Activated naive CD8-positive, alpha-beta T cell treated with anti-CD3 and anti-CD28 coated beads, Interleukin-2, amount 50 U/mL, for 16 hours (primary cell): ENCODE measurements around the gene UMAD1.

ENCODE experiments used
- DNase-seq: peaks from one replicate; pipeline ENCODE4 v3.0.0-alpha.2; 2020; ENCODE audit warnings: low read depth, low spot score

The UMAD1 gene

DNA sequence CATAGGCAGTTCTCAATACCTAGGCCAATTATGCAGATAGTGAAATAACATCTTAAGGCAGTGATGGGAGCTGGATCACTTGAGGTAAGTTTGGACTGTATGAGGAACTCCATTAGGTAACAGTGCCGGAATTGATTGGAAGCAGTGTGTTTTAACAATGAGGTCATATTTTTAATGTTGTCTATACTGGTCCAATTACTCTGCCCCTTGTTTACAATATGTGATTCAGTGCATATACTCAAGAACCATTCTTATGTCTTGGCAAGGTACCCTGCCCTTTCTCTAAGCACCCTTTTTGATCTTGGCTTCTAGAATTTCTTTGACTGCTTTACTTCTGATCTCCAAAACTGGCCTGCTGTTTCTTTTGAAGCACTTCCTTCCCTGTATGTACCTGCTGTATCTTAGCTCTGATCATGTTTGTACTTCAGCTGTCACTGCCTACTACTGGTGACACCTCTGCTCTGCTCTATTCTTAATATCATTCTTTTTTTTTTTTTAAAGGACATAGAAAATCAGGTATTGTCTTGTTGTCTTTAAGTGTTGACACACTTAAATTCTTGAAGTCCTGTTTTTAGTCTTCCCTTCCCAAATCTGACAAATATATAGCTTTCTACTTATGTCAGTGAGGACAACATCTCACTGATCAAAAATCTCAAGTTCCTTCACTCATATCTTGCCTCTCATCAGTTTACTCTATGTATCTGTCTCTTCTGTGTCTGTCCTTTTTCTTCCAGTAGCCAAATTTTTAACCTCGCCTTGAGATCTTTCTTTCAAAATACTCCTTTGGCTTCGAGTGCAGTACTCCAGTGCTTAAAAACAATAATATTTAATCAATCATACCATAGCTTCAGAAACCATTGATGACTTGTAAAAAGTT lies 124.2 kb downstream of the UMAD1 start:
- DNase-seq, result no peak

DNA sequence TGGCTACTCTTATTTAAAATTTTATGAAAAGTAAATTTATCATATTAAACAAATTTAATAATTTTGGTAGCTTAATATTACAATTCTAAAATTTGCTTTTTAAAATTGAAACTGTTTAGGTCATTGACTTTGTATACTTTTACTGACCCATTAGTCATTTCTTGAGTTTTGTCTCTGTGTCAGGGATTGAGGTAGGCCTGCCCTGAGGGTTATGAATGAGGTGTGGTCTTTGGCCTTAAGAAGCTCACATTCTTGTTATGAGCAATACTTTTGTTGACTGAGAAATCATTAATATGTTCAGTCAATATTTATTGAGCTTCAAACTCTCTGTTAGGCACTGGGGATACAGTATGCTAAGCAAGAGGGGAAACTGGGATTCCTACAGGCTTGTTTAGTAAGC lies 124.9 kb downstream of the UMAD1 start:
- DNase-seq, result no peak

DNA sequence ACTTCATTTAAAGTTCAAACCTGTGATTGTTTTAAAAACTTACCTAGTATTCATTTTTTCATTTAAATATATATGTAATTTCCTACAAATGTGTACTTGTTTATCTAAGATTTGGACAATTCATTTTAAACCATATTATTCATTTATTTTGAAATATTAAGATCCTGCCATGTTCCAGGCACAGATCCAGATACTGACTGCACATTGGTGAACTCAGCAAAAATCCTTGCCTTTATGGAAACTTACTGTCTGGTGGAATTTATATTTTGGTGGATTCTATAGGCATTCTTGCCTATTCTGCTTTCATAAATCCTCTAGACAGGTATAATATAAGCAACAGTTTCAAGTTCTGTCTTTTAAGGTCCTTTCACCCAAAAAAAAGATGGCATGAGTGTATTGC lies 126.1 kb downstream of the UMAD1 start:
- no peak for DNase-seq

GRCh38 chr7:7768977-7769709 lies 128.6 kb downstream of the UMAD1 start:
- DNase-seq, result no peak

GRCh38 chr7:7769710-7770627 lies 129.4 kb downstream of the UMAD1 start:
- no peak for DNase-seq

GRCh38 chr7:7771452-7771851 lies 130.9 kb downstream of the UMAD1 start:
- no peak for DNase-seq

- DNase-seq, result no peak
These were observed 131.9 kb downstream of the UMAD1 start for GRCh38 chr7:7772397-7772821.

GRCh38 chr7:7773334-7774309 lies 133.1 kb downstream of the UMAD1 start:
- DNase-seq, result no peak

DNA sequence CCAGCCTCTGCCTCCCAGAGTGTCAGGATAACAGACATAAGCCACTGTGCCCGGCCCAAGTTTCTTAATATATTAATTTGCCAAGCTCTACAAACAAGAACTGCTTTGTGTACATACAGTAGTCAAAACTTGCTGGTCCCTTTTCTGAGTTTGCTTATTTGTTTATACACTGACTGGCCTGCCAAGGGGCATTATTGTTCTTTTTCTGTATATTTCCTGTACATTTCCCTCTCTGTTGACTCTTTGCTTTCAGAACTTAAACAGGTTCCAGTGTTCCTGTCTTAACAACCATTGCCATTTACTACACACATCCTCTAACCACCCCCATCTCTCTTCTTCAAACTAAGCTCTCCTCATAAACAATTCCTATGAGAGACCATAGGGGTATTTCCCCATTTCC lies 139.3 kb downstream of the UMAD1 start:
- DNase-seq, result no peak

- no peak for DNase-seq
These were observed 142.4 kb downstream of the UMAD1 start for GRCh38 chr7:7783001-7783400.

- no peak for DNase-seq
These were observed 144.9 kb downstream of the UMAD1 start for GRCh38 chr7:7785344-7785973.

DNA sequence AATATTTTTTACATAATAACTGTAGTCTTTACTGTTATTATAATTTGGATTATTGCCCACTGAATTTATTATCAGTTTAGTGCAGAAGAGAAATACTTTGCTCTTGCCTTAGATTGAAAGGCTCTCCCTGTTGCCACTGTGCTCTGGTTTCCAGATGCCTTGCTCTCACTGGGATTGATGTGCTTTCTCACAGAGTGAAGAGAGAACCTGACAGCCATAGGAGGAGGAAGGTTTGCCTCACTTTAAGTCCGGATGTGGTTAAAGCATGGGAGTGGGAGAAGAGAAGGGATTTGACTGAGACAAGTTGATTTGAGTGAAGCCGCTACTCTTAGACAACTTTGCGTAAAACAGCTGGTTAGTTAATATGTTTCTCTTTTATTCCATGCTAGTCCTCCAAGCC lies 146.0 kb downstream of the UMAD1 start:
- DNase-seq, result no peak

DNA sequence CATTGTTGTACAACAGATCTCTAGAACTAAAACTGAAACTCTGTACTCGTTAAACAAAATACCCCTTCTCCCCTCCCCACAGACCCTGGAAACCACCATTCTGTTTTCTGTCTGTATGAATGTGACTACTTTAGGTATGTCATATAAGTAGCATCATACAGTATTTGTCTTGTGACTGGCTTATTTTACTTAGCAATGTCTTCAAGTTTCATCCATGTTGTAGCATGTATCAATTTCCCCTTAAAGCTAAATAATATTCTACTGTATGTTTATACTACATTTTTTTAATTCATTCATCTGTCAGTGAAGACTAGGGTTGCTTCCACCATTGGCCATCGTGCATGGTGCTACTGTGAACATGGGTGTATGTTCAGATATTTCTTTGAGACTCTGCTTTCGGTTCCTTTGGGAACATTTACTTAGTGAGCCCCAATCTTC lies 149.0 kb downstream of the UMAD1 start:
- no peak for DNase-seq

DNA sequence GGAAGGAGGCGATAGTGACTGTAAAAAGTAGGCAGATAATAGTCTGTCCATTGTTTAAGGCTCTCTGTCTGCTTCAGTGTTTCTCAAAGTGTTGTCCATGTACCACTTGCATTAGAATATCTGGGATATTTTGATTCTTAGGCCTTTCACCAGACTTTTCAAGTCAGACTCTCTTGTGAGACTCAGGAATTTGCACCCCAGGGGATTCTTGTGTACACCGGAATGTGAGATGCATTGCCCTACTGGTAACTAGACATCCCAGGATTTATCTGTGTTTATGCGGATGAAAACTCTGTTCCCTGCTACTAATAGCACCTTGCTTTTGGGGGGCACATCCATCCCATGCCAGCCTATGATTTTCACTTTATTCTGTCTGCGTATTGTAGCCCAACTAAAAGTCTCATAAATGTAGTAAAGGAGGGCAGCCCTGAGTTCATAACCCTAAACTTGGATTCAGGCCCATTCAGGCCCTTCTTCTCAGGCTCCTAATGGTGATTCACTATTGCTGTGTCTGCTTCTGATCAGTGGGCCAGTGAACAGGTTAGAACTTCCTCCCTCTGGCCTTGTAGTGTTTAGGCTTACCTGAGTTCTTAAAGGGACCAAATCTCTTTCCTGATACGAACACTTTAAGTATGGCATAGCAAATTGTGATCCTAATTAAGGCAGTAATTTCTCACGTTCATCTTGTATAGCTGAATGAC lies 149.6 kb downstream of the UMAD1 start:
- no peak for DNase-seq

DNA sequence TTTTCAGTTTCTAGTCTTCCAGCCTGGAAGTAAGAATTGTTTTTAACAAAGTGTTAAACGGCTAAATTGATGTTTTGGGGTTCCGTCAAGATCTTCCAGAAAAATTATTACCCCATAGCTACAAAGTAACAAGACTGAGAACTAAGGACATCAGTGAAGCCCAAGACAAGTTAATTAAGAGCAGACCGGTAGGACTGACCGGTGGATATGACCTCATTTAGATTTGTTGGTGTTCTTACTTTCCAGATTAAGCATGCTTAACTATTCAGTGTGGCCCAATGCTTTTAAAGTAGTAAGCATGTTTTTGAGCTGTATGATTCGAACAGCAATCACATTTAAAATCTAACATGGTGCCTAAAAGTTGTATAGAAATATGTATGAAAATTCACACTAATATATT lies 151.0 kb downstream of the UMAD1 start:
- DNase-seq, result no peak

GRCh38 chr7:7792056-7792455 lies 151.5 kb downstream of the UMAD1 start:
- no peak for DNase-seq

- DNase-seq, result no peak
These were observed 152.7 kb downstream of the UMAD1 start for GRCh38 chr7:7793249-7793648.

- no peak for DNase-seq
These were observed 153.4 kb downstream of the UMAD1 start for GRCh38 chr7:7793921-7794320.

- DNase-seq, result no peak
These were observed 154.7 kb downstream of the UMAD1 start for GRCh38 chr7:7795203-7795602.
